Body of pancreas (tissue), 4 donors: ENCODE measurements around the gene KLF1.

Experiments
- CTCF ChIP-seq, 7 experiments: fragments of 450-650 bp in 4 of 7; fragments of 200-600 bp in 3 of 7; sonication (generic) in 3 of 7; IDR thresholded peaks; one replicate each; pipeline ENCODE4 v1.5.1; 2016 to 2019; ENCODE audit warnings: antibody characterized with exemption in 7 of 7
- POLR2A ChIP-seq, 3 donors: fragments of 450-650 bp; IDR thresholded peaks; one replicate each; pipeline ENCODE4 v1.6.1; 2016; ENCODE audit warnings: antibody characterized with exemption in 3 of 3, mild to moderate bottlenecking in 2 of 3

GRCh38 chr19:12837225-12837624 is 49.8 kb downstream of the KLF1 start:
- TF ChIP-seq CTCF (IDR thresholded peaks at IDR 0.05), result no peak
- TF ChIP-seq POLR2A (IDR thresholded peaks at IDR 0.05), result no peak
